ENCODE results near the gene ARF6. TPM values are rescaled to one million over a fixed set of nuclear protein-coding genes. Genes with fewer than 3 reads are reported as not detected.
"Not testable (repeated sequence)": the region's sequence is repeated elsewhere in the genome, so short reads cannot be mapped to it uniquely, and the experiment has no call there.

ARF6 gene
- total RNA-seq, 4 donors from 2014 or later = 20.7 to 40.0 (median 30.8) TPM

DNA sequence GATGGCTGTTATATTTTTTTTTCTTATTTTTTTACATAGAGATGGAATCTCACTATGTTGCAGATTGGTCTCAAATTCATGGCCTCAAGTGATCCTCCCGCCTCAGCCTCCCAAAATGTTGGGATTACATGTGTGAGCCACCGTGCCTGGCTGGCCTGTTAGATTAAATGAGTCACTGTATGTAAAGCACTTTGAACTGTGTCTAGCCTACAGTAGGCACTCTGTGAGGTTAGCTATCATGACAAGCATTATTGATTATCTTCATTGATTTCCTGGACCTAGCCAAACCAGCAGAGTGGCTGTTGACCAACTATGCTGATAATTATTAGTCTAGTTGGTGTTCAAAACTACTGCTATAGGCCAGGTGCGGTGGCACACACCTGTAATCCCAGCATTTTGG lies 42.6 kb downstream of the ARF6 start:
- DNase-seq = no peak
- Histone ChIP-seq H3K27ac (no peak overlapping the region), H3K36me3 (no peaks in the 10 kb centered on the region), H3K4me1 (no peaks in the 10 kb centered on the region), H3K9me3 (no peaks in the 10 kb centered on the region), H3K4me3 (no peak overlapping the region), H3K27me3 (no peaks in the 10 kb centered on the region)
- in situ Hi-C loops (cut with MboI; ENCODE audit: low sequenced_read_pairs in 4 of 4) (no loop called here), intact Hi-C loops (cut with DNase I; ENCODE audit: low total_unique reads) (no loop called here)
- TF ChIP-seq, protein P1, sequence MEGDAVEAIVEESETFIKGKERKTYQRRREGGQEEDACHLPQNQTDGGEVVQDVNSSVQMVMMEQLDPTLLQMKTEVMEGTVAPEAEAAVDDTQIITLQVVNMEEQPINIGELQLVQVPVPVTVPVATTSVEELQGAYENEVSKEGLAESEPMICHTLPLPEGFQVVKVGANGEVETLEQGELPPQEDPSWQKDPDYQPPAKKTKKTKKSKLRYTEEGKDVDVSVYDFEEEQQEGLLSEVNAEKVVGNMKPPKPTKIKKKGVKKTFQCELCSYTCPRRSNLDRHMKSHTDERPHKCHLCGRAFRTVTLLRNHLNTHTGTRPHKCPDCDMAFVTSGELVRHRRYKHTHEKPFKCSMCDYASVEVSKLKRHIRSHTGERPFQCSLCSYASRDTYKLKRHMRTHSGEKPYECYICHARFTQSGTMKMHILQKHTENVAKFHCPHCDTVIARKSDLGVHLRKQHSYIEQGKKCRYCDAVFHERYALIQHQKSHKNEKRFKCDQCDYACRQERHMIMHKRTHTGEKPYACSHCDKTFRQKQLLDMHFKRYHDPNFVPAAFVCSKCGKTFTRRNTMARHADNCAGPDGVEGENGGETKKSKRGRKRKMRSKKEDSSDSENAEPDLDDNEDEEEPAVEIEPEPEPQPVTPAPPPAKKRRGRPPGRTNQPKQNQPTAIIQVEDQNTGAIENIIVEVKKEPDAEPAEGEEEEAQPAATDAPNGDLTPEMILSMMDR (IDR thresholded peaks at IDR 0.05 in 4 of 5, conservative IDR thresholded peaks at IDR 0.05 in 1 of 5) = no peak
- no peak for TF ChIP-seq POLR2A (IDR thresholded peaks at IDR 0.05)
- no peak for ATAC-seq

DNA sequence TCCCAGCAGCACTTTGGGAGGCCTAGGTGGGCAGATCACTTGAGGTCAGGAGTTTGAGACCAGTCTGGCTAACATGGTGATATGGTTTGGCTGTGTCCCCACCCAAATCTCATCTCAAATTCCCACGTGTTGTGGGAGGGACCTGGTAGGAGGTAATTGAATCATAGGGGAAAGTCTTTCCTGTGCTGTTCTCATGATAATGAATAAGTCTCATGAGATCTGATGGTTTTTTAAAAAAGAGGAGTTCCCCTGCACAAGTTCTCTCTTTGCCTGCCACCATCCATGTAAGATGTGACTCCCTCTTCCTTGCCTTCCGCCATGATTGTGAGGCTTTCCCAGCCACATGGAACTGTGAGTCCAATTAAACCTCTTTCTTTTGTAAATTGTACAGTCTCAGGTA lies 43.4 kb downstream of the ARF6 start:
- DNase-seq; H3K4me1 ChIP-seq; H3K27ac ChIP-seq; H3K4me3 ChIP-seq; in situ Hi-C loops (cut with MboI; ENCODE audit: low sequenced_read_pairs in 4 of 4); H3K36me3 ChIP-seq; H3K27me3 ChIP-seq; intact Hi-C loops (cut with DNase I; ENCODE audit: low total_unique reads); ATAC-seq; H3K9me3 ChIP-seq: not testable (repeated sequence)

DNA sequence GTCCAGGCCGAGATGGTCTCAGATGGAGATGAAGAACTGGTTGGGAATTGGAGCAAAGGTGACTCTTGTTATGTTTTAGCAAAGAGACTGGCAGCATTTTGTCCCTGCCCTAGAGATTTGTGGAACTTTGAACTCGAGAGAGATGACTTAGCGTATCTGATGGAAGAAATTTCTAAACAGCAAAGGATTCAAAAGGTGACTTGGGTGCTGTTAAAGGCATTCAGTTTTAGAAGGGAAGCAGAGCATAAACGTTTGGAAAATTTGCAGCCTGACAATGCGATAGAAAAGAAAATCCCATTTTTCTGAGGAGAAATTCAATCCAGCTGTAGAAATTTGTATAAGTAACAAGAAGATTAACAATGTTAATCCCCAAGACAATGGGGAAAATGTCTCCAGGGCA lies 44.0 kb downstream of the ARF6 start:
- H3K27me3 ChIP-seq; H3K27ac ChIP-seq; H3K4me3 ChIP-seq; H3K4me1 ChIP-seq; DNase-seq; intact Hi-C loops (cut with DNase I; ENCODE audit: low total_unique reads); ATAC-seq; in situ Hi-C loops (cut with MboI; ENCODE audit: low sequenced_read_pairs in 4 of 4); H3K9me3 ChIP-seq; H3K36me3 ChIP-seq: not testable (repeated sequence)

DNA sequence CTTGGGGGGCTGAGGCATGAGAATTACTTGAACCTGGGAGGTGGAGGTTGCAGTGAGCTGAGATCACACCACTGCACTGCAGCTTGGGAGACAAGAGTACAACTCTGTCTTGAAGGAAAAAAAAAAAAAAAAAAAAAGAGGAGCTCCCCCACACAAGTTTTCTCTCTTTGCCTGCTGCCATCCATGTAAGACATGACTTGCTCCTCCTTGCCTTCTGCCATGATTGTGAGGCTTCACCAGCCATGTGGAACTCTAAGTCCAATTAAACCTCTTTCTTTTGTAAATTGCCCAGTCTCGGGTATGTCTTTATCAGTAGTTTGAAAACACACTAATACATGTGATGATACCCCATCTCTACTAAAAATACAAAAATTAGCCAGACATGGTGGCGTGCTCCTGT lies 46.3 kb downstream of the ARF6 start:
- H3K27me3 ChIP-seq; H3K9me3 ChIP-seq; H3K4me1 ChIP-seq; in situ Hi-C loops (cut with MboI; ENCODE audit: low sequenced_read_pairs in 4 of 4); ATAC-seq; H3K27ac ChIP-seq; DNase-seq; H3K36me3 ChIP-seq; H3K4me3 ChIP-seq; intact Hi-C loops (cut with DNase I; ENCODE audit: low total_unique reads): not testable (repeated sequence)

DNA sequence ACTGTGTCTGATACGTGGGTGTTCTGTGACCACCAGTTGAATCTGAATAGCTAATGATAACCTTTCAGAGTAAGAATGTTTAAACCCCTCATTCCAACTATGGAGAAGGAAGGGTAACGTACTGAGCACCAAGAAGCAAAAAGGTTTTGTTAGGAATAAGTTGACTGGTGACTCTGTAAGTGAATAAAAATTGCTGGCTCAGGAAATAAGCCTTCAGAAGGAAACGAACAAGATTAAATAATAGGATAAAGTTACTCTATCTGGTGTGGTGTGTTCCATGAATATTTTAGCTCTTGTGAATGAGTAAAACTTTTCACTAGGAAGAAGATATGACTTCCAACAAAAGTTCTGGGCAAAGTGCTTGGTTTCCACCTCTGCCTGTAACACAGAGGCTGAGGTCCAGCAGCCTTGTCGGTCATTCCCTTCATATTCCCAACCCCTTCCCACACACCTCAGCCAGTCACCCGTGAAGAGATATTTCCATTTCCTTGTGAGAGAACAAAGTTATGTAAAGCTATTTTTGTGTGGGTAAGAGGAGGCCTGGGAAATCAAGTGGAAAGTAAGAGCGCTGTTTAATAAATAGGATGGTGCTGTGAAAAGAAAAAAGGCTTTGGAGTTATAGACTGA lies 47.1 kb downstream of the ARF6 start:
- Histone ChIP-seq H3K36me3 (no peaks in the 10 kb centered on the region), H3K4me3 (no peak overlapping the region), H3K27ac (no peak overlapping the region), H3K4me1 (no peaks in the 10 kb centered on the region), H3K27me3 (no peaks in the 10 kb centered on the region), H3K9me3 (no peaks in the 10 kb centered on the region)
- ATAC-seq (no peak), DNase-seq (no peak)
- intact Hi-C loops (cut with DNase I; ENCODE audit: low total_unique reads) = no loop called here
- in situ Hi-C loops (cut with MboI; ENCODE audit: low sequenced_read_pairs in 4 of 4) = no loop called here
- no peak for TF ChIP-seq POLR2A (IDR thresholded peaks at IDR 0.05)
- TF ChIP-seq, protein P1 (IDR thresholded peaks at IDR 0.05 in 4 of 5, conservative IDR thresholded peaks at IDR 0.05 in 1 of 5) = no peak

DNA sequence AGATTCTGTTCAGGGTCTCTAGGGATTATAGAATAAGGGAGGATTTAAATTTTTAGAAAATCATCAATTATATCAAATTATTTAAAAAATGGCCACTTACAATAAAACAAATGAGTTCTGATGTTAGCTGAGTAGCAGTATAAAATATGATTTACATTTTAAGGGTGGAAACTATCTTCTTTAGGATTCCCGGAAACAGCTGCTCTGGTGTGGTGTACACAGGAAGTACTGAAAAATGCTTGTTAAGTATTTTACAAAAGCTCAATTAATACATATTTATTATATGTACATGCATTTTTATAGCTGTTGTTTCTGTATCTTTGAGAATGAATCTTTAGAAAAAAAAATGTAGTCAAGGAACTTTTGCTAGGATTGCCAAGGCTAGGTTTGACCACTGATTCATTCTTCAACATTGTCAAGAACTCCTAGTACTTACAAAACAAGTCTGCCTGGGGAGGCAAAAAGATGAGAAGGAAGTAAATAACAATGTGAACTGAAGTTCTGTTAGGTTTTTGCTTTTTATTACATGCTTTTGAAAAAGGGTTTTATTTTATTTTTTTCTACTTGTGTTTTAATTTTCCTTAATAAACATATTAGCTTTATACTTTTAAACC lies 48.0 kb downstream of the ARF6 start:
- ATAC-seq (no peak), DNase-seq (no peak)
- Histone ChIP-seq H3K9me3 (no peaks in the 10 kb centered on the region), H3K4me1 (no peaks in the 10 kb centered on the region), H3K4me3 (no peak overlapping the region), H3K27ac (no peak overlapping the region), H3K27me3 (no peaks in the 10 kb centered on the region), H3K36me3 (no peaks in the 10 kb centered on the region)
- no peak for TF ChIP-seq POLR2A (IDR thresholded peaks at IDR 0.05)
- TF ChIP-seq, protein P1 (IDR thresholded peaks at IDR 0.05 in 4 of 5, conservative IDR thresholded peaks at IDR 0.05 in 1 of 5) = no peak
- in situ Hi-C loops (cut with MboI; ENCODE audit: low sequenced_read_pairs in 4 of 4) = no loop called here
- intact Hi-C loops (cut with DNase I; ENCODE audit: low total_unique reads) = no loop called here

All from gastrocnemius medialis (tissue), 4 donors.